ENCODE data around the gene BRCA1. TPM values are rescaled to one million over a fixed set of nuclear protein-coding genes. Genes with fewer than 3 reads are reported as not detected.
A peak's percentile ranks its signal among the peaks of the same experiment; 100 is the strongest.

The BRCA1 gene
- total RNA-seq, result 1 to 10 TPM; 4.8 to 6.0 TPM
- polyA plus RNA-seq, result 1 to 10 TPM; 1.1 TPM

- peak within 1 kb of the TSS; percentile 87 to 98 (median 96) for H3K4me3 Mint-ChIP-seq
- Histone ChIP-seq H3K4me1 (ENCODE audit: insufficient read depth, low read length) (peaks cover 17% of the 10 kb centered on the region), H3K4me3 (ENCODE audit: low read length in 2 of 2) (peak within 1 kb of the TSS; percentile 80 to 89), H3K36me3 (ENCODE audit: insufficient read depth, low read length) (no peaks in the 10 kb centered on the region), H3K9me3 (ENCODE audit: control insufficient read depth in 1 of 2, low read length in 2 of 2) (no peaks in the 10 kb centered on the region), H3K27ac (ENCODE audit: low read depth, low read length) (peak within 1 kb of the TSS; percentile 72), H3K27me3 (ENCODE audit: insufficient read depth, low read length) (no peaks in the 10 kb centered on the region)
- H3K27ac Mint-ChIP-seq, result peak within 1 kb of the TSS; percentile 82 to 98 (median 96)
- intact Hi-C loops (cut with micrococcal nuclease), result loop anchor here (1.0 to 5.0 kb wide), 7 partner anchors 45 to 357 kb away; partner anchors contain the start of genes DHX8, PTGES3L, RPL27 and RUNDC1
- H3K4me1 Mint-ChIP-seq, result peaks cover 19 to 35% (median 27%) of the 10 kb centered on the region in 4 donors
- ChIA-PET CTCF (ENCODE audit: partially characterized antibody) (interaction anchor here (1.2 kb wide), 1 partner anchor 43 kb away, joined by 3 read pairs; no protein-coding TSS in a partner anchor), POLR2A (ENCODE audit: partially characterized antibody) (interaction anchor here (0.8 to 2.7 kb wide), 8 partner anchors 8 to 359 kb away, joined by 3 to 14 read pairs (median 6); partner anchors contain the start of genes DHX8, NBR1 and RPL27)
- H3K9me3 Mint-ChIP-seq, result no peaks in the 10 kb centered on the region
- peaks cover 6 to 26% of the 10 kb centered on the region in 2 donors for H3K36me3 Mint-ChIP-seq
- DNase-seq, result peak; percentile 95 to 98 (median 97)
- H3K27me3 Mint-ChIP-seq, result no peaks in the 10 kb centered on the region
These were observed at the start of gene BRCA1 for GRCh38 chr17:43125133-43125966. BRCA1 (minus strand) TSS chr17:43125364; CDS start chr17:43124096, 1,268 bp downstream.

- Mint-ChIP-seq H3K9me3 (no peaks in the 10 kb centered on the region), H3K4me1 (peaks cover 25 to 39% (median 29%) of the 10 kb centered on the region in 4 donors), H3K27me3 (no peaks in the 10 kb centered on the region), H3K36me3 (peaks cover 18 to 28% of the 10 kb centered on the region in 2 donors), H3K4me3 (no peak overlapping the region), H3K27ac (no peak overlapping the region)
- H3K27me3 ChIP-seq (ENCODE audit: insufficient read depth, low read length), result no peaks in the 10 kb centered on the region
- POLR2A ChIA-PET (ENCODE audit: partially characterized antibody), result interaction anchor here (0.8 to 4.5 kb wide), 22 partner anchors 17 to 496 kb away, joined by 3 to 57 read pairs (median 6); partner anchors contain the start of genes BECN1, BRCA1, DHX8 and IFI35
- DNase-seq, result peak in 1 of 5 donors; percentile 12
- H3K9me3 ChIP-seq (ENCODE audit: control insufficient read depth in 1 of 2, low read length in 2 of 2), result no peaks in the 10 kb centered on the region
- intact Hi-C loops (cut with micrococcal nuclease), result loop anchor here (1.0 to 2.0 kb wide), 5 partner anchors 39 to 311 kb away; partner anchors contain the start of genes DHX8 and TMEM106A
- H3K4me3 ChIP-seq (ENCODE audit: low read length in 2 of 2), result peak overlapping the region; percentile 80 to 85
- no peaks in the 10 kb centered on the region for H3K36me3 ChIP-seq (ENCODE audit: insufficient read depth, low read length)
- H3K4me1 ChIP-seq (ENCODE audit: insufficient read depth, low read length), result peaks cover 49% of the 10 kb centered on the region
- H3K27ac ChIP-seq (ENCODE audit: low read depth, low read length), result peak overlapping the region; percentile 99
- CTCF ChIA-PET (ENCODE audit: partially characterized antibody), result interaction anchor here (1.0 to 2.0 kb wide), 7 partner anchors 143 to 312 kb away, joined by 3 to 10 read pairs (median 6); partner anchors contain the start of genes DHX8 and IFI35
These were observed 46.7 kb upstream of the BRCA1 start for GRCh38 chr17:43171586-43172487.

- Mint-ChIP-seq H3K27ac (no peak within 1 kb of the TSS), H3K9me3 (no peaks in the 10 kb centered on the region), H3K4me3 (no peak within 1 kb of the TSS), H3K36me3 (peaks cover 10 to 19% of the 10 kb centered on the region in 2 donors), H3K4me1 (peaks cover 16 to 36% (median 23%) of the 10 kb centered on the region in 4 donors), H3K27me3 (no peaks in the 10 kb centered on the region)
- Histone ChIP-seq H3K27ac (ENCODE audit: low read depth, low read length) (peak within 1 kb of the TSS; percentile 99), H3K36me3 (ENCODE audit: insufficient read depth, low read length) (no peaks in the 10 kb centered on the region), H3K27me3 (ENCODE audit: insufficient read depth, low read length) (no peaks in the 10 kb centered on the region), H3K9me3 (ENCODE audit: control insufficient read depth in 1 of 2, low read length in 2 of 2) (no peaks in the 10 kb centered on the region), H3K4me3 (ENCODE audit: low read length in 2 of 2) (peak within 1 kb of the TSS; percentile 80 to 85), H3K4me1 (ENCODE audit: insufficient read depth, low read length) (peaks cover 40% of the 10 kb centered on the region)
- intact Hi-C loops (cut with micrococcal nuclease), result loop anchor here (1.0 to 2.0 kb wide), 9 partner anchors 40 to 312 kb away; partner anchors contain the start of genes BRCA1, DHX8, RPL27 and TMEM106A
- ChIA-PET POLR2A (ENCODE audit: partially characterized antibody) (interaction anchor here (0.8 to 4.5 kb wide), 21 partner anchors 16 to 495 kb away, joined by 3 to 57 read pairs (median 7); partner anchors contain the start of genes BECN1, BRCA1, DHX8 and IFI35), CTCF (ENCODE audit: partially characterized antibody) (interaction anchor here (1.2 to 2.0 kb wide), 6 partner anchors 144 to 313 kb away, joined by 3 to 10 read pairs (median 6); partner anchors contain the start of genes DHX8 and IFI35)
- peak; percentile 97 to 99 (median 97) for DNase-seq
These were observed 45.8 kb upstream of the BRCA1 start, which contains the start of gene NBR1 for GRCh38 chr17:43170766-43171585. NBR1 (plus strand) TSS chr17:43171214; CDS start chr17:43175800, 4,586 bp downstream.

- no peaks in the 10 kb centered on the region for H3K9me3 Mint-ChIP-seq
- H3K27ac Mint-ChIP-seq, result no peak overlapping the region
- Histone ChIP-seq H3K4me1 (ENCODE audit: insufficient read depth, low read length) (peaks cover 33% of the 10 kb centered on the region), H3K9me3 (ENCODE audit: control insufficient read depth in 1 of 2, low read length in 2 of 2) (no peaks in the 10 kb centered on the region), H3K27ac (ENCODE audit: low read depth, low read length) (peak overlapping the region; percentile 99), H3K4me3 (ENCODE audit: low read length in 2 of 2) (peak overlapping the region; percentile 80 to 85), H3K27me3 (ENCODE audit: insufficient read depth, low read length) (no peaks in the 10 kb centered on the region), H3K36me3 (ENCODE audit: insufficient read depth, low read length) (no peaks in the 10 kb centered on the region)
- H3K36me3 Mint-ChIP-seq, result peaks cover 4 to 12% of the 10 kb centered on the region in 2 donors
- CTCF ChIA-PET (ENCODE audit: partially characterized antibody), result interaction anchor here (0.8 kb wide), 1 partner anchor 314 kb away, joined by 3 read pairs; the partner anchor contains the start of gene DHX8
- peak; percentile 89 to 96 (median 94) for DNase-seq
- no peaks in the 10 kb centered on the region for H3K27me3 Mint-ChIP-seq
- H3K4me1 Mint-ChIP-seq, result peaks cover 9 to 29% (median 15%) of the 10 kb centered on the region in 4 donors
- H3K4me3 Mint-ChIP-seq, result no peak overlapping the region
- POLR2A ChIA-PET (ENCODE audit: partially characterized antibody), result interaction anchor here (0.8 to 3.9 kb wide), 13 partner anchors 33 to 493 kb away, joined by 3 to 46 read pairs (median 7); partner anchors contain the start of genes BRCA1, DHX8, RPL27 and TMEM106A
- intact Hi-C loops (cut with micrococcal nuclease), result loop anchor here (1.0 to 2.0 kb wide), 6 partner anchors 45 to 199 kb away; partner anchors contain the start of genes BRCA1 and RPL27
These were observed 45.1 kb upstream of the BRCA1 start for GRCh38 chr17:43170140-43170765.

- Histone ChIP-seq H3K4me3 (ENCODE audit: low read length in 2 of 2) (peak overlapping the region; percentile 80 to 85), H3K9me3 (ENCODE audit: control insufficient read depth in 1 of 2, low read length in 2 of 2) (no peaks in the 10 kb centered on the region), H3K27ac (ENCODE audit: low read depth, low read length) (peak overlapping the region; percentile 99), H3K4me1 (ENCODE audit: insufficient read depth, low read length) (peaks cover 30% of the 10 kb centered on the region), H3K27me3 (ENCODE audit: insufficient read depth, low read length) (no peaks in the 10 kb centered on the region), H3K36me3 (ENCODE audit: insufficient read depth, low read length) (no peaks in the 10 kb centered on the region)
- Mint-ChIP-seq H3K4me1 (peaks cover 5 to 24% (median 13%) of the 10 kb centered on the region in 4 donors), H3K9me3 (no peaks in the 10 kb centered on the region), H3K27me3 (no peaks in the 10 kb centered on the region), H3K27ac (no peak overlapping the region), H3K36me3 (peaks cover 4 to 10% of the 10 kb centered on the region in 2 donors), H3K4me3 (no peak overlapping the region)
- ChIA-PET CTCF (ENCODE audit: partially characterized antibody) (interaction anchor here (0.8 to 1.5 kb wide), 2 partner anchors 45 to 314 kb away, joined by 3 read pairs; partner anchors contain the start of genes BRCA1 and DHX8), POLR2A (ENCODE audit: partially characterized antibody) (interaction anchor here (0.8 to 3.9 kb wide), 11 partner anchors 42 to 492 kb away, joined by 3 to 46 read pairs (median 7); partner anchors contain the start of genes BRCA1, DHX8, RPL27 and TMEM106A)
- intact Hi-C loops (cut with micrococcal nuclease), result loop anchor here (1.0 to 2.0 kb wide), 6 partner anchors 44 to 199 kb away; partner anchors contain the start of genes BRCA1 and RPL27
- DNase-seq, result peak in 2 of 5 donors; percentile 1 to 48
These were observed 44.5 kb upstream of the BRCA1 start for GRCh38 chr17:43169561-43170139.

Measured in CD4-positive, alpha-beta memory T cell (primary cell).